ENCODE measurements around the gene IP6K3.

IP6K3 gene

DNA sequence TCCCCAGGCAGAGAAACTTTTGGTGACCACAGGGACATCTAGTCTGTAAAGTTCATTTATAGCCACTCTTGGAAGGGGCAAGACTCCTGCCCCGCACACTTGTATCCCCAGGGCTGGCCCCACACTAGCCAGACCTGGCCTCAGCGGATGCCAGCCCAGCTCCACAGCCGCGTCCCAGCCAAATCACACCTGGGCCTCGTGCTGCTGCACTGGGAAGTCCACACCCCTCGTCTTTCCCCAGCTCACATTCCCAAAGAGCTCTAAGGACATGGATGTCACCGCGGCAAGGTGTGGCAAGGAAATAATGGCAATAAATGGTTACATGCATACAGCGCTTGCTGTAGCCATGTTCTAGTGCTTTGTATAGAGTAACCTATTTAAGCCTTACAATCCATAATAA lies 8.6 kb downstream of the IP6K3 start:
- Histone ChIP-seq H3K9me3 (no peaks in the 10 kb centered on the region), H3K27me3 (peaks cover 0 to 5% of the 10 kb centered on the region in 2 donors), H3K27ac (no peak overlapping the region), H3K4me1 (peaks cover 0 to 12% (median 8%) of the 10 kb centered on the region in 4 donors), H3K36me3 (no peaks in the 10 kb centered on the region), H3K4me3 (no peak overlapping the region)
- TF ChIP-seq, protein P1, sequence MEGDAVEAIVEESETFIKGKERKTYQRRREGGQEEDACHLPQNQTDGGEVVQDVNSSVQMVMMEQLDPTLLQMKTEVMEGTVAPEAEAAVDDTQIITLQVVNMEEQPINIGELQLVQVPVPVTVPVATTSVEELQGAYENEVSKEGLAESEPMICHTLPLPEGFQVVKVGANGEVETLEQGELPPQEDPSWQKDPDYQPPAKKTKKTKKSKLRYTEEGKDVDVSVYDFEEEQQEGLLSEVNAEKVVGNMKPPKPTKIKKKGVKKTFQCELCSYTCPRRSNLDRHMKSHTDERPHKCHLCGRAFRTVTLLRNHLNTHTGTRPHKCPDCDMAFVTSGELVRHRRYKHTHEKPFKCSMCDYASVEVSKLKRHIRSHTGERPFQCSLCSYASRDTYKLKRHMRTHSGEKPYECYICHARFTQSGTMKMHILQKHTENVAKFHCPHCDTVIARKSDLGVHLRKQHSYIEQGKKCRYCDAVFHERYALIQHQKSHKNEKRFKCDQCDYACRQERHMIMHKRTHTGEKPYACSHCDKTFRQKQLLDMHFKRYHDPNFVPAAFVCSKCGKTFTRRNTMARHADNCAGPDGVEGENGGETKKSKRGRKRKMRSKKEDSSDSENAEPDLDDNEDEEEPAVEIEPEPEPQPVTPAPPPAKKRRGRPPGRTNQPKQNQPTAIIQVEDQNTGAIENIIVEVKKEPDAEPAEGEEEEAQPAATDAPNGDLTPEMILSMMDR (IDR thresholded peaks at IDR 0.05): no peak
- intact Hi-C loops (cut with DNase I; ENCODE audit: low total_unique reads): no loop called here
- DNase-seq: no peak

DNA sequence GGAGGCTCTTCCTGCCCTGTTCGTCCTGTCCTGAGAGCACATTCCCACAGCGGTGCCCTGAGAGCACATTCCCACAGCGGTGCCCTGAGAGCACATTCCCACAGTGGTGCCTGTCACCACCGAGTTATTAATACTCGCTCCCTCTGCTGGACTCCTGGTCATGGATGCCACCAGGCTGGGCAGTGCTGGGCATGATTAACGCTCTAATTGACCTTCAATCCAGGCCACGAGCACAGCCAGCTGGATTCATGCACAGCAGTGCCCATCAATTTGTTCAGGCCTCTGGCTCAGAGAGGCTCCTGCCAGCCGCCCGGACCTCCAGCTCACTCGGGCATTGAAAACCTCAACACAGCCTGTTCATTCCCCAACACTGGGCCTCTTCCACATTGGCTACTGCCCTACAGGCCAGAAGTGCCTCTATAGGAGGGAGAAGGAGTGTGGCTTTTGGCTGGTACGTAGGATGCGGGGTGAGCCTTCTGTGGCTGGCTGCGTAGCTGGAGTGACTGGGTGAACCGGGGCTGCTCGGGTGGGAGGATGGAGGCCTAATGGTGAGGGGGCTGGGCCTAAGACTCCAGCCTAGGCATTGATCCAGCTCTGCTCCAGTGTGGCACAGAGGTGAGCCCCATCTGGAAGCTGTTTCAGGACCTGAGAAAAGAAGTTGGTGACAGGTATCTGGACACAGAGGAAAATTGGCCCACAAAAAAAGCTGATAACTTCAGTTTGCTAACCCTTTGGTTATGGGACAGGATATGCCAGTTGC lies 9.3 kb downstream of the IP6K3 start:
- Histone ChIP-seq H3K27ac (peak overlapping the region; percentile 33 to 50), H3K4me3 (no peak overlapping the region), H3K4me1 (peaks cover 0 to 12% (median 8%) of the 10 kb centered on the region in 4 donors), H3K9me3 (no peaks in the 10 kb centered on the region), H3K36me3 (no peaks in the 10 kb centered on the region), H3K27me3 (no peaks in the 10 kb centered on the region)
- intact Hi-C loops (cut with DNase I; ENCODE audit: low total_unique reads): no loop called here
- TF ChIP-seq, protein P1 (IDR thresholded peaks at IDR 0.05): peak; percentile 14 to 16
- DNase-seq: no peak

DNA sequence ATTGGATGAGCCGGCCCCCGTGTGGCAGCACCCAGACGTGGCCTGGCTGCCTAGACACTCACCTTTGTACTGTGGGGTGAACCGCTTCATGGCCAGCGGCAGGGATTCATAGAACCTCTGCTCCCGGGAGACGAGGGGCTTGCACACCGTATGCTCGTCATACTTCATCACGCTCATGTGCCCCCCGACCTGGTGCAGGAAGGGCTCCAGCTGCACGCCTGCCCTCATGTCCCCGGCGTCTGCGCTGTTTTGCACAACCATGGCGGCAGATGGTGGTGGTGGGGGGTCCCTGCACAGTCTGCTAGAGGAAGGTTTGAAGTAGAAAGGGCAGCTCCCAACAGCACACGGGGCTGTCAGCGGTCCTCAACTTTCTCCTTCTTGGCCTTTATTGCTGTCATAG lies 11.5 kb downstream of the IP6K3 start:
- H3K9me3 ChIP-seq: no peaks in the 10 kb centered on the region
- TF ChIP-seq, protein P1 (IDR thresholded peaks at IDR 0.05): no peak
- H3K4me1 ChIP-seq: peaks cover 0 to 12% (median 8%) of the 10 kb centered on the region in 4 donors
- no peaks in the 10 kb centered on the region for H3K36me3 ChIP-seq
- no peaks in the 10 kb centered on the region for H3K27me3 ChIP-seq
- no peak for DNase-seq
- no peak overlapping the region for H3K4me3 ChIP-seq
- no peak overlapping the region for H3K27ac ChIP-seq
- intact Hi-C loops (cut with DNase I; ENCODE audit: low total_unique reads): no loop called here

DNA sequence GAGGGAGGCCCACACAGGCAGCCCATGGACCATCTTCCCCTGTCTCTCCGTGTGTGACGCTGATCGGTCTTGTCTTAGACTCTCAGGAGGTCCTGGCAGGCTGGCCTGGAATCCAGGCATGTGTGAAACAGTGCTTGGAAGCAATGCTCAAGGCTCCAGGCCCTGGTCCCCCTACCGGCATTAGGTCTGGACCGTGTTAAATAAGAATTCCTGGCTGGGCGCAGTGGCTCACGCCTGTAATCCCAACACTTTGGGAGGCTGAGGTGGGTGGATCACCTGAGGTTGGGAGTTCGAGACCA lies 13.0 kb downstream of the IP6K3 start:
- Histone ChIP-seq H3K36me3 (no peaks in the 10 kb centered on the region), H3K9me3 (no peaks in the 10 kb centered on the region), H3K27me3 (no peaks in the 10 kb centered on the region), H3K27ac (no peak overlapping the region), H3K4me3 (no peak overlapping the region), H3K4me1 (peaks cover 0 to 12% (median 8%) of the 10 kb centered on the region in 4 donors)
- TF ChIP-seq, protein P1 (IDR thresholded peaks at IDR 0.05): no peak
- no peak for DNase-seq
- intact Hi-C loops (cut with DNase I; ENCODE audit: low total_unique reads): no loop called here

DNA sequence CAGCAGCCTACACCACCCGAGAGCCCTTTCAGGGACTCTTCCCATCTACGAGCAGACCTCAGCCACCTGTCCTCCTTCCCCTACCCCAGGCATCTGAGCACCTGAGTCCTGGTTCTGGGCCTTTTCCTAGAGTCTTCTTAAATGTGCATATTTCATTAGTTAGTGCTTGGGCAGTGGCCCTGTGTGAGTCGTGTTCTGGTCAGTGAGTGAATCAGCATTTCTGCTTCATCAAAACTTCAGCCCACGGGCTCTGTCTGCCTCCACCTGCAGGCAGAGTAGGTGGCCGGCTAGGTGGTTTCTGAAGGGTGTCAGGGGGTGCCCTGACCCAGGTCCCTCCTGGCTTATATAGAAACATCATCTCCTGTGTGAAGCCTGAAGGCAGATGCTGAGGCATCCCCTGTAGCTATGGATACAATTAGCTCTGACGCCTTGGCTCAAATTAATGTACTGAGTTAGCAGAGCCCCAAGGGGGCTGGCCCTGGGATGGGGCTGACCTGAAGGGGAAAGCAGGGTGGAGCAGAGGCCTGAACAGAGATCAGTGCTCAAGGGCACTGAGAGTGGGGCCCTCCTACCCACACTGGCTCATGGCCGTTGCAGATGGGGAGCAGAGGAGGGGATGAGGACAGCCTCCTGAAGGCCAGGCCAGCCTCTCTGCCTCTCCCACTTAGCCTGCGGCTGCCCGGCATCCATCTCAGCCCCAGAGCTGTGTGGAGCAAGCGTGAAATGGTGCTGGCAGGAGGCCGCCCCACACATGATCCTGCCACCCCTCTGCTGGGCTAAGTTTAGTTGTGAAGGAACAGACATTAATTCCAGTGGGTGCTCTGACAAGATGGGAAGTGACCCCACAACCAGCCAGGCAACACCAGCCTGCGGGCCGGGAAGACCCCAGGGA lies 13.6 kb downstream of the IP6K3 start:
- intact Hi-C loops (cut with DNase I; ENCODE audit: low total_unique reads): no loop called here
- Histone ChIP-seq H3K36me3 (no peaks in the 10 kb centered on the region), H3K4me3 (no peak overlapping the region), H3K27me3 (no peaks in the 10 kb centered on the region), H3K9me3 (no peaks in the 10 kb centered on the region), H3K4me1 (peaks cover 0 to 12% (median 8%) of the 10 kb centered on the region in 4 donors), H3K27ac (no peak overlapping the region)
- DNase-seq: no peak
- TF ChIP-seq, protein P1 (IDR thresholded peaks at IDR 0.05): no peak

Data from tibial artery (tissue), 4 donors.